HG02571 (cell line): Measurements from ENCODE around the gene LMX1A.

ENCODE experiments used
- ATAC-seq: cut with Tn5 transposase; IDR thresholded peaks from one replicate; pipeline ENCODE4 v1.9.1; 2021; ENCODE audit warnings: mild to moderate bottlenecking, moderate library complexity; ENCODE audit not compliant: unreplicated experiment

Gene LMX1A

DNA sequence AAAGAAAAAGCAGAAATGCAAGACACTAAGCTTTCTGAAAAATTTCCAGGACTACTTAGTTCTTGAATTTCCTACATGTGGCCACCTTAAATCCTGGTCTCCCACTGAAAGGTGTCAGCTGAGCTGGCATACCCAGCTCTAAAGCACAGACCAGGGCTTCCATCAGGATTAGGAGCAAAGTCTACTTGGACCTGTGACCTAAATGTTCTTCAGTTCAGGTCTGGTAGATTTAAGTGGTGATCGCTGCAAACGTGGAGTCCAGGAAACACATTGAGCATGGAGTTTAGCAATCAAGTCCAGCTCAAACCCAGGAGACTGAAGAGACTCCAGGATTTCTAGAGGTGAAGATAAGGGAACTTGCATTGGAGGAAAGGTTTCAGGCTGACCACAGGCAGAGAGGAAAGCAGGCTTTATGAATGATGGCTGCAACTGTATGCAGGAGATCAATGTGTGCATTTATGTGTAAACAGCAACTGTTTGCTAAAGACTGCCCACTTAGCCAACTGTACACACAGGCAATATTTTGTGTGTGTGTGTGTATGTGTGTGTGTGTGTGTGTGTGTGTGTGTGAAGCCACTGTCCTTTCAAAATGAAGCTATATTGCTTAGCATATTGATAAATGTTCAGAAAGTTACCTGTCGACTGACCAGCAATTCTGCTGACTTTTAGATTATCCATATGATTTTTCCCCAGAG is 75.2 kb downstream of the LMX1A start:
- ATAC-seq: no peak

DNA sequence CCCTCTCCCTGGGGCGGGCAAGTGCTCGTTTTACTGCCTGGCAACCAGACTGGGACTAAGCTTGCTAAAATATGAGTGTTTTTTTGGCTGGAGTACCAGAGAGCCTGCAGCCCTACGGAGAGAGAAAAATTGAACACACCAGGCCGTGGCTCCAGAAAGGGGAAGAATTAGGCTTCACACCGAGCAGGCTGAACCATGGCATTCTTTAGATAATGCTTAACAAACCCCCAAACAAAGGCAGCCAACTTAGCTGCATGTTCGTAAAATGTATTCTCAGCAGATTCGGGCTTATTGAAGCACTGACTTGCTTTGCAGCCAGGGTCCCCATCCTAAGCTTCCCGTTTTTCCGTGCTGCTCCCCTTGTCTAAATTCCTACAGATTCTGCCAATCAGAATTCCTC is 76.6 kb downstream of the LMX1A start:
- no peak for ATAC-seq

DNA sequence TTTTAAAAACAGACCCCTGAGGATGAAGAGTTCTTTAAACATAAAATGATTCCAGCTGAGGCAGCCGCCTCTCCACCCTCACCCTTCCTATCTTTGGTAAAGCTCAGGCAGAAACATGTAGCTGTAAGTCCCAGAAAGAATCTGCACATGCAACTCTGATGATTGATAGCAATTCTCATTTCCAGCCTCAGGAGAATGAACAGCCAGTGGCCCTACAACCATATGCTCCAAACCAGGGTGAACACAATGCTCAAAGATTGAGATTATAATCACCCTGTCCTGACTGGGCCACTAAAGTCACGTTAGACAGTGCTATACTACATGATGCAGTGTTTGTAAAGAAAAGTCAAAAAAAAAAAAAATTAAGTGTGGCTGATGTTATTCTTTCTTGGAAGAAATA is 80.2 kb downstream of the LMX1A start:
- ATAC-seq: no peak

DNA sequence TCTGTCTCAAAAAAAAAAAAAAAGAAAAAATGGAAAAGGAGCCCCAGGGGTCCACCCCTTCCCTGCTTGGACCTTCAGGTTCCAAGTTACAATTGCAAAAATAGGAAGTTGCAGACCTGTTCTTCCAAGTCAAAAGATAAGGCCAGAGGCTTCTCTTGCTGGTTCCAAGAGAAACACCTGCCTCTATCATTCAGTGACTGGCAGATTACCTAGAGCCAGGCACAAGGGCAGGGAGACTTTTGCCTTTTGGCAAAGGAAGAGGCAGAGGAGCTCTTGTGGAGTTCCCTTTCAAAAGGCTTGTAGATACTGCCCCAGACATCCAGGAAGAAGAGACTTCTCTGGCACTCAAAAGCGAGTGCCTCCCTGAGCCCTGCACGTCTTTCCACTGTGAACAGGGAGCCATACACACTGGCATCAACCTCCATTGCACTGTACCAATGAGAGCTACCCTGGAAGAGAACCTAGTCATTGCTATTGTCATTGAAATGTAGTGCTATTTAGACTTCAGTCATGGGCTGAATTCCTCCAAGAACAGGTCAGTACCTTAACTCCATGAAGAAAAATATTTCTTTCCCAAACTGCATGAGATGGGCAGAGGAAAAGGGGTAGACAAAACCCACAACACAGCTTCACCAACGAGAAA is 91.2 kb downstream of the LMX1A start:
- no peak for ATAC-seq

DNA sequence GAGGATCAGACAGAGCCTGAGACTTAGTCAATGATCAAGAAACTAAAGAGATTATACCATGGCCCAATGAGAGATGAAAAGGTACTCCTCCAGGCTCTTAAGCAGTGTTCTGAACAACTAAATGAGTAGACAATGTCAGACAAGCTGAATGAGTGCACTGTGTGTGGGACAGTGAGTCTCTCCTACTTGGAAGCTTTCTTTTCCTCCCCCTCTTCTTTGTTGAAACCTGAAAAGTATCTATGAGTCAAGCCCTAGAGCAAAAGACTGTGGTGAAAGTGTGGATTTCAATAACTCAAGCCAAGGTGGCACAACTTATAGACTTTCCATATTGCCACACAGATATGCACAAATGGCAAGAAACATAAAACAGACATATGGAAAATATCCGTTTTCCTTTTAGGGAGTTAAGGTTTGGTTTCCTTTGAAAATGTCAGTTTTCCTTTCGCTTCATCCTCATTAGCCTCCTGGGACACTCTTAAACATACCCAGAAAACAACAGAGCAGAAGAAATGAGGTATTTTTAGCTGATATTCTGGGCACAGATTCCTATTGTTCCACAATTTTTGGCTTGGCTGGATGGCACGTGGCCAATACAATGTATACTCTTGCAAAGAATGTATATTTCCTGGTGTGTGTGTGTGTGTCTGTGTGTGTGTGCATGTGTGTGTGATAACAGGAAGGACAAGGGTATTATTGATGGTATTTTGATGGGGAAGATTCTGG is 96.6 kb downstream of the LMX1A start:
- ATAC-seq: no peak

DNA sequence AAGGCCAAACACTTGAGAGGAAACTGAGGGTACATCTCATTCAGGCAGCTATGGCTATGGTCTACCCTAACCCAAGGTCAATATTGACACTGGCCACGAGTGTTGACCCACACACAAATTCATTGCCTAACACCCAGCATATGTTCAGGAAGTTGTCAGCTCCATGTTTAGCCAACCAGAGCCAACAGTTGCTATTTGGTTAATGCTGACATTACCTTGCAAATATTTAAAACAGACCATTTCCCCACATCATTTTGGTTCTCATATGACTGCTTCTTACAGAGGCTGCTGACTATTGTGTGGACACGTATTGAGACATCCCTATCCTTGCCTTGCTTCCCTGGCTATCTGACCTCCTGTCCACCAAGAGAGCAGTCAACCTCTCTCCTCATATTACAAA is 97.3 kb downstream of the LMX1A start:
- no peak for ATAC-seq

DNA sequence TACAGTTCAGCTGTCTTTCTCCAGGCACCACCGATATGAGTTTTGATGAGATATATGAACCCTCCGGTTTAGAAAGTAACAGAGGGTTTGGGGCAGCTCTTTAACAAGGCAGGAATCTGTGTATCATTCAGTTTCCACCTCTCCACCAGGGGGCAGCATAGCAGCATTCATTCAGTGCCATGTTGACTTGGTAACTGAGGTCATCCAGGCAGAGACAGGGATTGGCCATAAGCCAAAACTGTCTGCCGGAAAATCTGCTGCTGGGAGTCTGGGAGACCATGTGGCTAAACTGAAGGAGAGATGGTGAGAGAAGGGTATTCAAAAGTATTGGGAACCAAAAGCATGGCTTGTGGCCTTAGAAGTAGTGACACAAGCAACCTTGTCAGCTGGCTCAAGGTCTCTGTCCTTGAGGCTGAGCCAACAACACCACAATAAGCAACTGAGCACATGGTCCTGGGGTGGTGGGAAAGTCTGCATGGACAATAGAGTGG is 98.5 kb downstream of the LMX1A start:
- ATAC-seq: no peak

DNA sequence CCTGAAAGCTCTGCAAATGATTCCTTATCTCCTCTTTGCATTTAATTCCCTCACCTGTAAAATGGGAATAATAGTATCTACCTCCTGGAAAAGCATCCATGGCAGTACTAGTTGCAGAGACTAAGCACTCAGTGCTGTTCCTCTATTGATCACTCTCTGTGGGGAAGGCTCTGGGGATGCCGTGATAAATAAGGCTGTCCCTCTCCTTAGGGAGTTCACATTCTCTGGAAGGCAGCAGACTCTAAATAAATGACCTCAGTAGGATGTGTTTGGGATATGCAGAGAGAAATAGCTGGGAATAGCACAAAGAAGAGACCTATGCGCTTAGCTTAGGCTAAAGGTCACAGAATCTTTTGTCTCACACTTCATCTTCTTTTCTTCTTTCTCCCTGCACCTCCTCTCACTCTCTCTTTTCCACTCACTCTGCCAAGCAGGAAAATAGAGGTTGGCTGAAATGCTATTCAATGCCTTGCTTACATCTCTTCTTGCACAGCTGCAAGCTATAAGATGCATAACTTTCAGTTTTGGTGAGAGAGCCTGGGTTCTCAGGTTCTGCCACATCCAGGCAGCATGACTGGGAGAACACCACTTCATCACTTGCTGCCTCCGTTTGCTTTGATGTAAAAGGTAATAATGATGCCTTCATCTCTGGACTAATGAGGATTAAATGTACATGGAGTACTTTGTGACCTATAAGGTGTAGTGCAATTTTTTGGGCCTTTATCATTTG is 101.5 kb downstream of the LMX1A start:
- ATAC-seq: no peak

DNA sequence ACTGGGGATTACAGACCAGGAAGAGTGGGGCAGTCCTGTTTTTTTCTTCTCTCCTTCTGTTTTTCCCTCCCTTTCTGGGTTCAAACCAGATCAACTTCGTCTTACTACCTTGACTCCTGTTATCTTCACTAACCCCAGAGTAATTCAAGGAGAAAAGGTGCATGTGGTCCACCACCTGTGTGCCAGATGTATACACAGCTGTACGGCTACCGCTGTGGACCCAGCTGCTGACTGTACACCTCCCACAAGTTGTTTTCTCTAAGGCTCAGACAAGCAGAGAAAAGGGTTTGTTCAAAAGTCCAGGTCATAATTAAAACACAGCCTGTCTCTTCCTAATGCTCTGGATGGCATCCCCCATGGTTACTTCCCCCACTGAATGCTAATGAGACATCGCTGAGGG is 102.1 kb downstream of the LMX1A start:
- no peak for ATAC-seq

DNA sequence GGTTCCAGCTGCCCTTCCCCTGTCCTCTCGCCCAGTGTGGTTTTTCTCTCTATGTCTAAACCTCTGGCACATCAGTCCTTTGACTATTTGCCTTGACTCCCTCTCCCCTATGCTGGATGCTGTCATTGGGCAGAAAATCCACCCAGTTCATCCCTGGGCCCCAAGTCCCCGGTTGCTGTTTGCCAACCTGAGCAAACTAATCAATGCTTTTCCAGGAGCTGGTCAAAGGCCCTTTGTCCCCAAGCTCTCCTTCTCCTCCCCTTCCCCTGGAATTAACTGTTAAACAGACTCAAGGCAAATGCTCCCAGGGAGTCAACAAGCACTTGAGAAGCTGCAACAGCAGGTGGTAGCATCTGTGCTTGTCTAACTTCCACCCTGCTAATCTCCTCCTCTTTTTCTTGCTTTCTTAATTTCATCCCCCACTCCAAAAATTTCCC is 102.7 kb downstream of the LMX1A start:
- no peak for ATAC-seq

DNA sequence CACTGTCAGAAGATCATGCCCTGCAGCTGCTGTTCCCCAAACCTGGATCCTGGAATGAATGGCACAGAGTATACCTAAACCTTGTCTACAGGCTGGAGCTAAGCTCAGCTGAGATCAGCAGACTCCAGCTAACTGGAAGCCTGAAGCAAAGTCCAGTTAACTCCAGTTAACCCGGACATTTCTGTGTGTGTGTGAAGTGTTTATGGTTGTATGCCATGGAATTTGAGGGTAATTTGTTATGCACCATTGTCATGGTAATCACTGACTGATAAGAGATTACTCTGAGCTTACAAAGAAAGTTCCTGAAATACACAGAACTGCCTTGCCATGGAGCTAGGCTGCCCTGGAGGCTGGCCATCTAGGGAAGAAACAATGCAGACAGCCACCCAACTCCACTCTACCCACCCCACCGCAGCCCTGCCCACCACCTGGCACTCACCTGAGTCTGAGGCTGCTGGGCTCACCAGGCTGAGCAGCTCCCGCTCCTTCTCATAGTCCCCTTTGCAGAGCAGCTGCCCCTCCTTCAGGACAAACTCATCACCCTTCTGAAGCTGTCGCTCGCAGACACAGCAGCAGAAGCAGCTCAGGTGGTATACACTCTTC is 107.4 kb downstream of the LMX1A start:
- no peak for ATAC-seq

DNA sequence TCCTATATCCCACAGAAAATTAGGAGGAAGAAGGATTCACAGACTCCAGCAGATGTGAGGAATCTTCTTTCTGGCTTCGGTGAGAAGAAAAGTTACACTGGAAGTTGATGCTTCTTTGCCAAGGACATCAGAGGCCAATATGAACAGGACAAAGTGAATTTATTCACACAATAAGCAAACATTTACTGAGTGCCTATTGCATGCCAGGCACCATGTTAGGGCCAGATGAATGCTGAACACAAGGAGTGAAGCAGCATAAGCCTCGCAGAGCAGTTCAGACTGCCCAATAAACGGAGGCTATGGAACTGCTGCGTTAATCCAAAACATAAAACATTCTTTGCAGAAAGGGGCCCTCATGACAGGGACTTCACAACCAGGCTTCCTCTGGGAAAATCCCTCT is 114.6 kb downstream of the LMX1A start:
- ATAC-seq: no peak

DNA sequence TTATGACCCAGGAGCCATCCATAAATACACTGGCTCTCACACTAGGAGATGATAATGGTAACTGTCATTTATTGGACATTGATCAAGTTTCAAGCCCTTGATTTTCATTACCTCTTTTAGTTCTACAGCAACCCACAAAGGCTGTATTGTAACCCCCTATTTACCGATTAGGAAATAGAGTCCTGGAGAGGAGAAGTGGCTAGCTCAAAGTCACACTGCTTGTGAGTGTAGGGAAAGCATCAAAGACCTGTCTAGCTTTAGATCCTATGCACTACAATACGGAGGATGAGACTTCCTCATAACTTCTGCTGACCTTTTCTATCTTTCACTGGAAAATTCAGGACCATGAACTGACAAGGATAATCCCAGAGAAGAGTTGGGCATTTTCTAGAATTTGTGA is 115.2 kb downstream of the LMX1A start:
- ATAC-seq: no peak

DNA sequence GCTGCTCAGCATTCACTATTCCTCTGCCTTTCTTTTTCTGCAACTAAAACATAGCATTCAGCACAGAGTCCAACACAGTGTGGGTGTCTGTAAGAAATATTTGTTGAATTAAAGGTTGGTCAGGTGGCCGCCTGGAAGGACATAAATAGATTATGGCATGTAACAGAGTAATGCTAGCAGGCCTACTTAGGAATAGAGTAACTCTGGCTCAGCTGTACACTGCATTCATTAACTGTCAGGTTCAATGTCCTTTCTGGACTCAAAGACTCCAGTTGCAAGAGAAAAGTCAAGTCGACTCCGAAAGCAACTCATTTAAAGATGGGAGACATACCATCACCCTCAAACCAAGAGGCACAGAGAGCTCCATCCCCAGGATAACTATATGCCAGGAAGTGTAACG is 116.0 kb downstream of the LMX1A start:
- ATAC-seq: no peak

DNA sequence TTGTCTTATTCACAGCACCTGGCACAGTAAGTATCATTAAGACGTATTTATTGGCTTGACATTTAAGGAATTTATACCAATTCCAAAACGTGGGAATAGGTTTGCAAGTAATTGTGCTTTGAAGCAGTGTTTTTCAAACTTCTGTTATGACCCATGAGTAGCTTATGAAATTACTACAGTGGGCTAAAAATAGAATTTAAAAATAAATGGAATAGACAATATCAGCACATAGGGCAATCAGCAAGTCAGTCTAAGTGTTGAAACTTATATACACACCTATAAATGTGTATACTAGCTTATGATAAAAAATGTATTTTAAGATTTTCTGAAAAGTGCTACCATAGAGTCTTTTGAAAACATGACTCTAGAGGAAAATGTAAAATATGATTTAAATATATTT is 116.6 kb downstream of the LMX1A start:
- no peak for ATAC-seq

DNA sequence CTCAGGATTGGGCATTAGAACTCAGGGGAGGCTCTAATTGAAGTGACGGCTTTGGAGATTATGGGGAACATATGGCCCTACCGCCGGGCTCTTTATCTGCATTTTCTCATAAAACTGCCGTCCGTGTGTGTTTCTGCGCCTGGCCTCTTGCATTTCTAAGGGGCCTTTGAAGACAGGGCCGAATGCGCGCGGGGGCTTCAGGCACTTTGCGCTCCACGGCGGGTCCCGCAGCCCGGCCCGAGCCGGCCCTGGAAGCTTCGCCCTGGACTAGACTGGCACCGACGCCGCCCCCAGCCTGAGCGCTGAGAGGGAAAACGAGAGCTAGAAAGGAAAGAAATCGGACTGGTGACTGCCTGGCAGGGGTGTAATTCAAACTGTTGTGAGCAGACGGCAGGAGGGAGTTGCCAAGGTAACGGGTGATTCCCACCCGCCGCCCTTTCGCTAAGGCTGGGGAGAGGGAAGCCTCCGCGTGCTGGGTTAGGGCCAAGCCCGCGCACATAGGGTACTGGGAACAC is 120.7 kb downstream of the LMX1A start:
- no peak for ATAC-seq

DNA sequence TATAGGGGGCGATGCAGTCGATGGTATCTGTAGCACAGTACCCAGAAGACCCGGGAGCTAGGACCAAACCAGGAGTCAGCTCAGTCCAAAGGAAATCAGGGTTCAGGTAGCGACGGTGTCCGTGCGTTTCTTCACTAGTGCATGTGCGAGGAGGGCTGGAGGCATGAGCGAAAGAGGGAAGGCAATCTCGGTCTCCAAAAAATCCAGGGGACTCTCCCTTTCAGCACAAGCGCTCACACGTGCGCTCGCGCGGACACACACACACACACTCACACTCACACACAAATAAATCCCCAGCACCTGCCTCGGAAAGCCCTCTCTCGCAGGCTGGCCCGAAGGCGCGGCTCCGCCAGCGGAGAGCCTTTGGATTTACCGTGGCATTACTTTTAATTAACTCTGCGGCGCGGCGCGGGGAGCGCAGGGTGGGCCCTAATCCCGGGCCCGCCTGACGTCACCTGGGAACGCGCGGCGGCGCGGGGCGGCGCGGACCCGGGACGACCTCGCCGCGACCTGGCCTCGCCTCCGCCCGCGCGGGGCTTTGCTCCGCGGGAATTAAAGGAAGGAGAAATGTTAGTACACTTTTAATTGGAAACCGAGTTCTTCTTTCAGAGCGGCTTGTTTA is 121.2 kb downstream of the LMX1A start:
- no peak for ATAC-seq

DNA sequence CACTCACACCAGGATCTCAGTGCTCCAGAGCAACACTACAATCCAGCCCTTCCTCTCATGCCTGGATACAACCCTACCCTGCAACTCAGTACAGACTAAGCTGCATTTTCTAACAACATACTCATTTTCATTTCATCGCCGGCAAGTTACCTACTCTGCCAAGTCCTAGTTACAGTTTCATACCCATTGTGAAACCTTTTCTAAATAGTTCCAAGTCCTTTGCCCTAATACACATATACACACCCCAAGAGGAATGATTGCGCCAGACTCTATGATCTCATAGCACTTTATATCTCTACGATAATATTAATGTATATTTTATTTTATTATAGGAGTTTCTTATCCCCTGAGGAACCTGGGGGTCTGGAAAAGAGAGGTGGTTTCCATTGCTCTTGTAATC is 122.4 kb downstream of the LMX1A start:
- no peak for ATAC-seq

DNA sequence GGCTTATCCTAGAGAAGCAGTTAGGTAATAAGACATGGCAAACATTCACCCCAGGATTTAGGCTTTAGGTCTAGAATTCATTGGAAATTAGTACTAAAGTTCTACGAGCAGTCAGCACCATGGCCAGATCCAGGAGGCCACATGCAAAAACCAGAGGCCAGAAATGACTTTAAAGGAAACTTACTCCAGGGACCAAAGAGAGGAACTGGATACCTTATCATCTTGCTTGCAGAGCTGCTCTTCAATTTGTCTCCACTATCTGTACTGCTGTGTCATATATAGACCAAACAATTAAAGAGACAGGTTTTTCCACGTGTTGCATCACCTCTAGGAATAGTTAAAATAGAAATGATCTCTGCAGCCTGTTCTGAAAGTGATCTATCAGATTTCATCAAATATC is 127.8 kb downstream of the LMX1A start:
- ATAC-seq: no peak

DNA sequence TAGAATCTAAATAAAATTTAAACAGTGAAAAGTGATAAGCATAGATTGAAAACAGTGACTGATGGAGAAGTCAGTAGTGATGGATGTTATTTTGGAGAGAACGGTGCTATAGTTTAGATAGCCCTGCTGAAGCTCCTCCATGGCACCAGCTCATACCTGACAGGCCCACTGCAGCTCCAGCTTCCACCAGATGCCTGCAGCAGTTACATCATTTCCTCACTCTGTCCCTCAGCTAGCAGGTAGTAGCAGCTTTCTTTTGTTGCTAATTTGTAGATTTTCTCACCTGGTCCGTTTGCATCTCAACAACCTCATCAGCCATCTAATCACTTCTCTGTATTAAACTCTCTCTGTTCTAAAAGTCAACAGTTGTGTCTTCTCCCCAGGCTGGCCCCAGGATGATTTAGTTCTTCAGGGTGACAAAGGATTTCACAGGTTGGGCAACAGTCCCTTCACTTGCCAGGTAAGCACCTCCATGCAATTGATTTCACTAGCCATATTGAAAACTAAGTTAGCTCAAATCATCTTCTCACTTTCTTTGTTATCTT is 128.3 kb downstream of the LMX1A start:
- ATAC-seq: no peak
